ENCODE measurements around the gene SNAP91. TPM values are rescaled to one million over a fixed set of nuclear protein-coding genes. Genes with fewer than 3 reads are reported as not detected.

SNAP91 gene
- total and polyA plus RNA-seq, 2 of the 8 experiments (the other 6 are each of a cell fraction or from before 2014, with no cell fraction given), result 1.3 to 1.5 TPM

GRCh38 chr6:83505356-83505755 lies 203.5 kb downstream of the SNAP91 start:
- H3K23me2 ChIP-seq (ENCODE audit: low read depth, low read length), result no peaks in the 10 kb centered on the region
- no peak overlapping the region for H2AFZ ChIP-seq (ENCODE audit: low read length)
- H4K8ac ChIP-seq (ENCODE audit: extremely low read depth, insufficient read depth, low read length), result no peak overlapping the region
- no peak overlapping the region for H3K9ac ChIP-seq (replicated peaks in 1 of 4; ENCODE audit: extremely low read depth in 1 of 4, low read depth in 3 of 4, low read length in 3 of 4)
- CTCF ChIA-PET (ENCODE audit: partially characterized antibody), result interaction anchor here (0.8 to 15.4 kb wide), 5 partner anchors 9 to 285 kb away, joined by 3 to 310 read pairs (median 17); no protein-coding TSS in a partner anchor
- H2BK15ac ChIP-seq (ENCODE audit: low read length), result no peak overlapping the region
- no peak overlapping the region for H2AK5ac ChIP-seq (ENCODE audit: low read depth, low read length)
- H3K56ac ChIP-seq (replicated peaks; ENCODE audit: insufficient read length, low read depth, low read length), result no peak overlapping the region
- no peaks in the 10 kb centered on the region for H4K20me1 ChIP-seq (replicated peaks in 1 of 2; ENCODE audit: control insufficient read depth in 1 of 2, insufficient read depth in 2 of 2, low read length in 2 of 2)
- DNase-seq (ENCODE audit: low read depth in 1 of 2, low spot score in 2 of 2), result no peak
- no peak overlapping the region for H3K14ac ChIP-seq (ENCODE audit: insufficient read length)
- no peaks in the 10 kb centered on the region for H3K79me2 ChIP-seq (ENCODE audit: control insufficient read depth in 1 of 2, insufficient read depth in 2 of 2, low read length in 2 of 2)
- no peak overlapping the region for H3K27ac ChIP-seq (ENCODE audit: low read depth, low read length)
- no peak overlapping the region for H3K4ac ChIP-seq (replicated peaks; ENCODE audit: insufficient read length, low read depth, low read length)
- no peak overlapping the region for H2BK12ac ChIP-seq (ENCODE audit: low read depth, low read length)
- H3K9me3 ChIP-seq (ENCODE audit: insufficient read depth in 2 of 2, low read depth in 1 of 2, low read length in 1 of 2), result no peaks in the 10 kb centered on the region
- no peaks in the 10 kb centered on the region for H3K79me1 ChIP-seq (ENCODE audit: low read depth, low read length)
- H2BK120ac ChIP-seq (replicated peaks; ENCODE audit: low read depth, low read length), result no peak overlapping the region
- POLR2A ChIA-PET (ENCODE audit: partially characterized antibody), result interaction anchor here (0.7 kb wide), 1 partner anchor 299 kb away, joined by 4 read pairs; no protein-coding TSS in a partner anchor
- H3K4me3 ChIP-seq (ENCODE audit: extremely low read depth in 1 of 4, insufficient read depth in 2 of 4, low read depth in 3 of 4, low read length in 4 of 4), result no peak overlapping the region
- H3K18ac ChIP-seq (ENCODE audit: extremely low read depth, low read length), result no peak overlapping the region
- WGBS, 2 experiments (ENCODE audit: extremely low coverage in 1 of 2, insufficient coverage in 1 of 2, insufficient read length in 1 of 2, insufficient replicate concordance in 2 of 2, low coverage in 1 of 2, low lambda C conversion rate in 2 of 2, missing lambda C conversion rate in 1 of 2), result 86 to 100% methylated on average over 1 to 4 of the region's 4 CpGs
- H3K4me2 ChIP-seq (ENCODE audit: insufficient read depth in 1 of 2, low read depth in 2 of 2, low read length in 2 of 2), result no peak overlapping the region
- no peak overlapping the region for H2BK20ac ChIP-seq (ENCODE audit: low read length)
- no peaks in the 10 kb centered on the region for H3K4me1 ChIP-seq (replicated peaks in 1 of 4; ENCODE audit: control insufficient read depth in 3 of 4, insufficient read depth in 4 of 4, low read length in 3 of 4)
- H4K5ac ChIP-seq (ENCODE audit: insufficient read length, low read depth, low read length), result no peak overlapping the region
- no peaks in the 10 kb centered on the region for H3K27me3 ChIP-seq (replicated peaks in 1 of 4; ENCODE audit: control insufficient read depth in 3 of 4, extremely low read depth in 1 of 4, insufficient read depth in 3 of 4, low read length in 3 of 4)
- no peak for FAIRE-seq
- H3K23ac ChIP-seq (ENCODE audit: insufficient read length), result no peak overlapping the region
- no peak overlapping the region for H2BK5ac ChIP-seq (ENCODE audit: low read depth, low read length)
- no peaks in the 10 kb centered on the region for H3K36me3 ChIP-seq (ENCODE audit: control insufficient read depth in 2 of 4, insufficient read depth in 4 of 4, low read length in 3 of 4)
- H4K91ac ChIP-seq (replicated peaks; ENCODE audit: insufficient read length, low read length), result no peak overlapping the region
- TF ChIP-seq RXRA (IDR thresholded peaks at IDR 0.05; ENCODE audit: insufficient read depth, low read depth, low read length) (no peak), E2F6 (IDR thresholded peaks at IDR 0.05) (no peak), TAF7 (optimal IDR thresholded peaks at IDR 0.05; ENCODE audit: borderline replicate concordance, low read depth, low read length) (no peak), YY1 (IDR thresholded peaks at IDR 0.05; ENCODE audit: low read depth, low read length) (no peak)
